GM18868 (cell line): ENCODE data around the gene GLRX5.

Experiments
- ATAC-seq: cut with Tn5 transposase; IDR thresholded peaks from one replicate; pipeline ENCODE4 v1.9.1; 2021; ENCODE audit warnings: mild to moderate bottlenecking, moderate library complexity; ENCODE audit not compliant: unreplicated experiment

Gene GLRX5

GRCh38 chr14:95534299-95535225, at the start of gene GLRX5:
Gene GLRX5, plus strand, starts transcription at chr14:95535050. Its CDS starts 40 bp downstream, at chr14:95535090.
- ATAC-seq: peak; percentile 93

DNA sequence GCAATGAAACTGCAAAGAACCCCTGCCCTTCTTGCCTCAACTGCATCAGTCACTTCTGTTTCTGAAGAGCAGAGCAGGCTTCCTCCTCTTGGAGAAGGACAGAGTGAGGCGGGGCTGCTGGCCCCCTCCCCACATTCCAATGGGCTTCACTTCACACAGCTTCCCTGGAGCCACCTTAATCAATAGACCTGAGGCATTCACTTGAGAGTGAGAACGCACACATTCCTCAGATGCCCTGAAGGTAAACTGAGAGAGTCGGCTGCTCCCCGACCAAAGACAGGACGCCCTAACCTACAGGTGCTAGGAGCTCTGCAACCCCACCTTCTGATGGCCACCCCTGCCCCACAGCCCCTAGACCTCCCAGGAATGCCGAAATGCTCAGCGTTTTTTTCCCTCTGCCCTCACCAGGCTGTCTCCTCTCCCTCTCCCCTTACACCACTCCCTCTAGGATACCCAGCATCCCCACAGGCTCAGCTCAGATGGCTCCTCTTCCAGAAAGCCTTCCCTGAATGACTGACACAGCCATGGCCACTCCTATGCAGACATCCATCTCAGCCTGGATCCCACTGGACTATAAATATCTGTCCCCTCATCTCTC, 49.5 kb upstream of the GLRX5 start:
- ATAC-seq: no peak

DNA sequence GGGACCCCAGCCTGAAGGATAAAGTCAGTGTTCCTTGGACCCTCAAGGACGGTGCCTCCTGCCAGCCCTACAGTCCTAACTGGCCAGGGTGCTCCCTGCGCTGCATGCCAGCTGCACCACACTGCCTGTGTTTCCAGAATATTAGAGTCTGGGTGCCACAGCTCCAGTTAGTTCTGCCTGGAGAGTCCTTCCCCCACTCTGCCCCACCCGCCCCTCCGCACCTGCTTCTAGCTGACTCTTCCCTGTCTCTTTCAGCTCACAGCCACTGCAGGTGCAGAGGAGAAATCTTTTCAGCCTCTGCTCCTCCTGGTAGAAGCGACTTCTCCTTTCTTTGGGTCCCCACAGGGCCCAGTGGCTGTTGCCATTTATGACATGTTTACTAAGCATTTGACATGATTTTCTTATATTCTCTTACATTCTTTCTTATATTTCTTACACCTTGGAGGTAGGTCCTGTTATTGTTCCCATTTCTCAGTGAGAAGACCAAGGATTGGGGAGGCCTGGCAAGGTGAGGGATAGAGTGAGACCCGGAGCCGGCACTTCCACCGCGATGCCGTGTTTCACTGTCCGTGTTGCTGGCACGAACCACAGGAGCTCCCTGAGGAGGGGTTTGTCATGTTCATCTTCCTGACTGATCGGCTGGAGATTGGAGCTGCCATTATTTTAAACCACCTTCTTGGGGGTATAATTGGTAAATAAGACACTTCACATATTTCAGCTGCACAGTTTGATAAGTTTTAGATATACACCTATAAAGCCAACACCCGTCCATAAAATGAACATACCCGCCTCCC, 47.8 kb upstream of the GLRX5 start:
- ATAC-seq: no peak

- ATAC-seq: no peak
Measured at GRCh38 chr14:95487669-95488084, 47.2 kb upstream of the GLRX5 start.

DNA sequence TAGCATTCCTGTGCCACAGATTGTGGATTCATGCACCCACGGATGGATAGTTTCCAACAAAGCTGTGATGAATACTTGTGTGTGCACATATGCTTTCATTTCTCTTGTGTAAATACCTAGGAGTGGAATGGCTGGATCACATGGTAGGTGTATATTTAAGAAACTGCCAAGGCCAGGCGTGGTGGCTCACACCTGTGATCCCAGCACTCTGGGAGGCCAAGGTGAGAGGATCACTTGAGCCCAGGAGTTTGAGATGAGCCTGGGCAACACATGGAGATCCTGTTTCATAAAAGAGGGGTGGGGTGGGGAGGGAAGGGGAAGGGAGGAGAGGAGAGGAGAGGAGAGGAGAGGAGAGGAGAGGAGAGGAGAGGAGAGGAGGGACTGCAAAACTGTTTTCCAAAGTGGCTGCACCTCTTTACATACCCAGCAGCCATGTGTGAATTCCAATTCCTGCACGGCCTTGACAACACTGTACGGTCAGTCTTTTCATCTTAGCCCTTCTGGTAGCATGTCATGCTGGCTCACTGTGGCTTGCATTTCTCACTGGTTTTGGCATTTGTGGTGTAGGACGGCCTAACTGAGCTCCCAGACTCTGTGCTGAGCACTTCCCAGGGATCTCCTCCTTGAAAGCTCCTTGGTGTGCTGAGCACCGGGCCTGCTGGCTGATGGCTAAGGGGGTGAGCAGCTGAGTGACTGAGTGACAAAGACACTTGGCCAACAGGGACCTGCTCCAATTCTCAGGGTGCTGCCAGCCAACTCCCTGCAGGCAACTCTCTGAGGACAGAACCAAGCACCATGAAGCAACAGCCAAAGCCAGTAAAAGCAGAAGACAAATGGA, 46.3 kb upstream of the GLRX5 start:
- no peak for ATAC-seq

- no peak for ATAC-seq
Measured at GRCh38 chr14:95489214-95490137, 45.4 kb upstream of the GLRX5 start.

- no peak for ATAC-seq
Measured at GRCh38 chr14:95490138-95490509, 44.7 kb upstream of the GLRX5 start.

GRCh38 chr14:95490727-95491451, 44.0 kb upstream of the GLRX5 start:
- no peak for ATAC-seq

DNA sequence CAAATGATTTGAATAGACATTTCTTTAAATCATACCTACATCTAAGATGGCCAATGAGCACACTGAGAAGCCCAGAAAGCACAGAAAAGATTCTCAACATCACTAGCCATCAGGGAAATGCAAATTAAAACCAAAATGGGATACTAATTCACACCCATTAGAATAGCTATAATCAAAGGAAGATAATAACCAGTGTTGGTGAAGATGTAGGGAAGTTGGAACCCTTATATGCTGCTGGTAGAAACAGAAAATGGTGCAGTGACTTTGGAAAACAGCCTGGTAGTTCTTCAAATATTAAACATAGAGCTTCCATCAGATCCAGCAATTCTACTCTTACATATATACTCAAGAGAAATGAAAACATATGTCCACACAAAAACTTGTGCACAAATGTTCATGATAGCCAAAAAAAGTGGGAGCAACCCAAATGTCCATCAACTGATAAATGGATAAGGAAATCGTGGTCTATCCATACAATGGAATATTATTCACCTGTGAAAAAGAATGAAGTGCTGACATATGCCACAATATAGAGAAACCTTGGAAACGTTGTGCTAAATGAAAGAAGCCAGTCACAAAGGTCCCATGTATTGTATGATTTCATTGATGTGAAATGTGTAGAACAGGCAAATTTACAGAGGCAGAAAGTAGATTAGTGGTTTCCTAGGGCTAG, 42.8 kb upstream of the GLRX5 start:
- ATAC-seq: no peak

DNA sequence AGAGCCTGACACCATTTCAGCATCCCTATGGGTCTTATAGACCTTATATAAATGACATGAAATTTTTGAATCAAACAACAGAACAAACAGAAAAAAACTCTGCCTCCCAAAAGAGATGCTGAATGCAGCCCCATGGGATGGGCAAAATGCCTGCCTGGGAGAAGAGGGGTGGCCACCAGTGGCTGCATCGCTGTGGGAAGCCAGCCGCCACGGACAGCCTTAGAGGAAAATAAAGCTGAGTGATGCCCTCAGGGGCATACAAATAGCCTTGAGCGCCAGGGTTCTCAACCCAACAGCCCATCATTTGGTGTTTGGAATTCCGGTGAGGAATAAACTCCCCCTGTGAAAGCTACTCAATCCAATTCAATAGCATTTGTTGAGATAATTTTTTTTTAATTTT, 41.3 kb upstream of the GLRX5 start:
- no peak for ATAC-seq

DNA sequence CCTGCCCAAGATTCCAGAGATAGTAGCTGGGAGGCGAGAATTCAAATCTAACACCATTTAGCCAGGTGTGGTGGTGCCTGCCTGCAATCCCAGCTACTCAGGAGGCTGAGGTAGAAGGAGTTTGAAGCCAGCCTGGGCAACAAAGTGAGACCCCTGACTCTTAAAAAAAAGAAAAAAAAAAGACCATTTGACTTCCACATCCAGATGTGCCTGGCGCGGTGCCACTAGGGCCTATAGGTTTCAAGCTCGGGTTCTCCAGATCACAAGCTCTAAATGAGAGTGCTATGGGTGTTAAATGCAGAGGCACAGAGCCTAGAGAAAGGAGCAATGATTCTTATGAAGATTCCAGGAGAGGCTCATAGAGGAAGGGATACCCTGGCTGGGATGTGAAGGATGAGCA, 40.9 kb upstream of the GLRX5 start:
- ATAC-seq: no peak

GRCh38 chr14:95494456-95494855, 40.4 kb upstream of the GLRX5 start:
- no peak for ATAC-seq

DNA sequence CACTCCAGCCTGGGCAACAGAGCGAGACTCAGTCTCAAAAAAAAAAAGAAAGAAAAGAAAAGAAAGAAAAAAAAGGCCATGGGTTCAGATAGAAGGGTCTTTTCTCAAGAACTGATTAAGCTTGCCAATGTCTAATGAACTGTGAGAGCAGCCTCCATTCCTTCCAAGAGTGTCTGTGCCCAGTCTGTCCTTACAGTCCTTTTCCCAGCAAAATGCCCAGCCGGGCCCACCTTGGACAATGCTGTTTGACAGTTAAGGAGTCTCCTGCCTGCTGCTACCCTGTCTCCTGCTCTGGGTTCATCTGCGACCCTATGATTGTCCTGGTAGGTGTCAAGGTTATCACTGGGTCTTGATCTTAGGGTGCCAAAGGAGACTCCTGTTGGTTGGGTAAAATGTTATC, 39.8 kb upstream of the GLRX5 start:
- no peak for ATAC-seq

GRCh38 chr14:95495538-95496025, 39.3 kb upstream of the GLRX5 start:
- peak; percentile 88 for ATAC-seq

- ATAC-seq: peak; percentile 13
Measured at GRCh38 chr14:95496111-95496681, 38.7 kb upstream of the GLRX5 start.

- no peak for ATAC-seq
Measured at GRCh38 chr14:95496690-95497259, 38.1 kb upstream of the GLRX5 start.

- no peak for ATAC-seq
Measured at GRCh38 chr14:95497561-95498011, 37.3 kb upstream of the GLRX5 start.
